Suprapubic skin (tissue), 4 donors: ENCODE results near the gene ESD.

Experiments used
- POLR2A ChIP-seq, 2 donors: fragments of 450-650 bp; IDR thresholded peaks; one replicate each; pipeline ENCODE4 v1.6.1; 2017; ENCODE audit warnings: antibody characterized with exemption in 2 of 2, mild to moderate bottlenecking in 2 of 2, moderate library complexity in 2 of 2
- POLR2AphosphoS5 ChIP-seq, 3 donors: sonication (generic); formaldehyde crosslinking; IDR thresholded peaks; one replicate each; pipeline ENCODE4 v1.6.1; 2017; ENCODE audit warnings: antibody characterized with exemption in 3 of 3

DNA sequence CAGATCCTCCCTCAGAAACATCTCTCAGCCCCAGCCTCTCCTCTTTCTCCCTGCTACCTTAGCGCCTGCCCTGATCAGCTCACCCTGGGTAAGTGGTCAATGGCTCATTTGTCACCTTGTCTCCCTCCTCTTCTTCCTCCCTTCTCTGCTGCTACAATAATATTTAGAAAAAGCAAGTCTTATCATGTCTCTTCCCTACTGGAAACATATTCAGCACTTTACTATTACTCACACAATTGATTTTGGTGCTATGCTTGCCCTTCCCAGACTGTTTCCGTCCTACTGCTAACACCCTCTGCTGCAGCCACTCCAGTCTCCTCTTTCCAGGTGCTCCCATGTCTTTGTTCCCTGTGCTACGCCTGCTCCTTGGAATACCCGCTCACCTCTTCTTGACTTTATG, 35.8 kb downstream of the ESD start:
- TF ChIP-seq POLR2A (IDR thresholded peaks at IDR 0.05) (no peak), POLR2AphosphoS5 (IDR thresholded peaks at IDR 0.05) (no peak)
